Left renal pelvis (tissue), 4 donors: Measurements from ENCODE around the gene ZMYM2. TPM values are rescaled to one million over a fixed set of nuclear protein-coding genes. Genes with fewer than 3 reads are reported as not detected.

Experiments used
- DNase-seq, 4 donors: peaks; one replicate each; pipeline ENCODE4 v3.0.0-alpha.2; 2013; ENCODE audit warnings: low read depth in 4 of 4, low spot score in 3 of 4
- polyA plus RNA-seq, 4 donors: library from polyadenylated mRNA; unstranded; fragments of 120-200 nt; gene quantifications; one replicate each; pipeline ENCODE4 v1.2.1, GENCODE V29; 2013; ENCODE audit not compliant: insufficient read length in 4 of 4

The ZMYM2 gene
- polyA plus RNA-seq, 4 donors: 94.6 to 121 (median 115) TPM

DNA sequence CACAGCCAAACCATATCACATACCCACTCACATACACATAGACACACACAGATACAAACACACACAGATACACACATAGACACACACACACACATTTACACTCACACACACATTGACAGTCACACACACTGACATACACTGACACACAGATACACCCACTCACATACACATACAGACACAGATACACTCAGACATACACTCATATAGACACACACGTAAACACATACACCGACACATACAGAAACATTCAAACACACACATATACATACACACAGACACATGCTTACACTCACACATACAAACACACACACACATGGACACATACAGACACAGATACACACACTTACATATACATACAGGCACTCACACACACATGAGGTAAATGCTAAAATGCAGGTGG, 172.1 kb downstream of the ZMYM2 start:
- DNase-seq: no peak

GRCh38 chr13:20131057-20131832, 172.7 kb downstream of the ZMYM2 start:
- DNase-seq: no peak

DNA sequence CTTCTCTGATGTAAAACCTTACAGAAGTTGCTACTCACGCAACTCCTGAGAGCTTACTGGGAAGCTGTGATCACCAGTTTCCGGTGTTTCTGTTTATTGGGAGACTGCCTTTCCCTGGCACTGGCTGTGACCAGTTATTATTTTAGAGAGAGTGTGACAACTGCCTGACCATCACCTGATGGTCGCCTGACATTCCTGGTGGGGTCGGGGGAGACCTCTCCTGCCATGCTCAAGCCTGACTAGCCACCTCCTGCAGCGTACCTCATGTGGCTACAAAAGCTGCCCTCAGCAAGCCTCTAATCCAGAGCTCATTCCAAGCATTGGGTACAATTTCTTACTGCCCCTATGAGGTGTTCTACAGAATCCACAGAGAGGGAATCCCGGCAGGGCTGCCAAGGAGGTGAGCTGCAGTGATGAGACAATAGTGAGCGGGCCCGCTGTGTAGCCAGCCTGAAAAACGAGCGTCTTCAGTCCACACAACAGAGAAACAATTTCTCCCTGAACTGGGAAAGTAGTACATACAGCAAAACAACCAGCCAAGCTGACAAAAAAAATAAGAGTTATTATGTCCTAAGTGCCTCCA, 173.6 kb downstream of the ZMYM2 start:
- DNase-seq: no peak

GRCh38 chr13:20134732-20135131, 176.2 kb downstream of the ZMYM2 start:
- DNase-seq: no peak

GRCh38 chr13:20136781-20137703, 178.5 kb downstream of the ZMYM2 start:
- DNase-seq: no peak

DNA sequence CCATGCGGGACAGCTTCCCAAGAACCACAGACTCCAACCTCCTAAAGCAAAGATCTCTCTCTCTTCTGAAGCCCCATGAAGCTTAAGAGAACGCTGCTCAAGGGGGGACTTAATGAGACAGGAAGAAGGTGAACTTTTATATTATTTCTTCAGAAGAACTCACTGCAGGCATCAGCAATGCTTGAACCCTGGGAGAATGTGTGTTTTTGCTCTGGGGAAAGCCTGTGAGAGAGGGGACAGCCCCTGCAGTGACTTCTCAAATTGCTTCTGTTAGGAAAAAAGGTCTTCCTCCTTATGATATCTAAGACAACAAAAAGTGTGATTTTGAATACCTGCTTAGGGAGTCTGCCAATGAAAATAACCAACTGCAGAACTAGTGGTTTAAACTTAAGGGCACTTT, 179.3 kb downstream of the ZMYM2 start:
- DNase-seq: no peak

GRCh38 chr13:20140487-20140886, 182.0 kb downstream of the ZMYM2 start:
- no peak for DNase-seq

Other genes starting within 250 kb of the ZMYM2 start
- 10 to 100 TPM; 62.0 to 87.3 (median 79.3) TPM for gene PSPC1, start 175.8 kb upstream of the ZMYM2 start, polyA plus RNA-seq
- 10 to 100 TPM; 18.6 to 28.0 (median 24.9) TPM for gene ZMYM5, start 95.1 kb upstream of the ZMYM2 start, polyA plus RNA-seq
- 10 to 100 TPM in 3 of 4 donors, under 1 TPM in 1; 0.23 to 13.0 (median 12.3) TPM for gene GJA3, start 202.3 kb downstream of the ZMYM2 start, polyA plus RNA-seq
- 1 to 10 TPM; 2.8 to 5.3 (median 3.4) TPM for gene GJB2, start 234.2 kb downstream of the ZMYM2 start, polyA plus RNA-seq